Endothelial cell of umbilical vein (primary cell): Measurements from ENCODE around the gene FAM193A. TPM values are rescaled to one million over a fixed set of nuclear protein-coding genes. Genes with fewer than 3 reads are reported as not detected.

Source experiments
- BruUV-seq: library from RNA; stranded (reverse); fragments of 400-500 nt; replicated peaks from 2 replicates; lab custom pipeline; 2021; lab: Mats Ljungman, UMichigan
- CTCF ChIA-PET: fragments of 300-600, 350-600 bp; sonication (Branson Sonifier 250); formaldehyde crosslinking; loops from one replicate; lab custom pipeline; 2021; ENCODE audit warnings: antibody characterized with exemption, inconsistent platforms; lab: Charles Lee
- POLR2A ChIA-PET: fragments of 300-600, 350-600 bp; sonication (Branson Sonifier 250); formaldehyde crosslinking; loops from one replicate; lab custom pipeline; 2021; ENCODE audit warnings: antibody characterized with exemption, inconsistent platforms; lab: Charles Lee
- DNase-seq: peaks from one replicate; pipeline ENCODE4 v3.0.0-alpha.2; 2011; ENCODE audit warnings: low read depth, low spot score
- FAIRE-seq: peaks from 2 replicates; lab custom pipeline; 2011; peaks lifted over from hg19 to GRCh38; lab: Jason Lieb, UNC
- H2AFZ ChIP-seq: 2 replicates; pipeline ENCODE4 v1.6.0; 2012; ENCODE audit warnings: low read depth, low read length, control low read depth, inconsistent platforms
- H3K27ac ChIP-seq: 2 replicates; pipeline ENCODE4 v1.5.1; 2011; ENCODE audit warnings: low read depth, mild to moderate bottlenecking, control low read depth, low read length, moderate library complexity; ENCODE audit not compliant: insufficient read depth
- H3K27me3 ChIP-seq, 2 experiments: 2 replicates each; pipeline versions ENCODE4 v1.6.0 to v1.6.1; 2011; ENCODE audit warnings: low read length in 2 of 2, mixed read lengths in 1 of 2; ENCODE audit not compliant: control insufficient read depth in 2 of 2, insufficient read depth in 2 of 2
- H3K36me3 ChIP-seq, 2 experiments: 2 replicates in 1 of 2; 3 replicates in 1 of 2; pipeline ENCODE4 v1.5.1; 2011; ENCODE audit warnings: low read length in 2 of 2, mild to moderate bottlenecking in 1 of 2, moderate library complexity in 1 of 2; ENCODE audit not compliant: control insufficient read depth in 2 of 2, insufficient read depth in 2 of 2; ENCODE audit errors: extremely low read depth in 1 of 2
- H3K4me1 ChIP-seq: 3 replicates; pipeline ENCODE4 v1.5.1; 2011; ENCODE audit warnings: mild to moderate bottlenecking, low read length; ENCODE audit not compliant: control insufficient read depth, insufficient read depth; ENCODE audit errors: extremely low read depth
- H3K4me2 ChIP-seq: 2 replicates; pipeline ENCODE4 v1.6.1; 2011; ENCODE audit warnings: low read length, control low read depth, mixed read lengths; ENCODE audit not compliant: insufficient read depth
- H3K4me3 ChIP-seq, 3 experiments: fragments of 200-600 bp in 1 of 3; sonication (generic), shearing (Covaris generic) in 1 of 3; replicated peaks in 1 of 3; 2 replicates each; pipeline ENCODE4 v1.5.1; 2011 to 2016; ENCODE audit warnings: control low read depth in 3 of 3, low read length in 3 of 3, mild to moderate bottlenecking in 2 of 3, inconsistent platforms in 1 of 3, low read depth in 1 of 3, moderate library complexity in 1 of 3; ENCODE audit not compliant: insufficient read depth in 1 of 3
- H3K79me2 ChIP-seq: 2 replicates; pipeline ENCODE4 v1.6.0; 2012; ENCODE audit warnings: low read length, inconsistent platforms; ENCODE audit not compliant: control insufficient read depth, insufficient read depth
- H3K9ac ChIP-seq: replicated peaks from 2 replicates; pipeline ENCODE3; 2011; ENCODE audit warnings: low read length, control low read depth; ENCODE audit not compliant: insufficient read depth; ENCODE audit errors: extremely low read depth
- H3K9me1 ChIP-seq: replicated peaks from 3 replicates; pipeline ENCODE4 v1.6.0; 2011; ENCODE audit warnings: mild to moderate bottlenecking, low read length; ENCODE audit not compliant: control insufficient read depth, insufficient read depth; ENCODE audit errors: extremely low read depth
- H3K9me3 ChIP-seq: replicated peaks from 2 replicates; pipeline ENCODE4 v1.5.1; 2012; ENCODE audit warnings: low read length, inconsistent platforms; ENCODE audit not compliant: control insufficient read depth, insufficient read depth
- H4K20me1 ChIP-seq: replicated peaks from 2 replicates; pipeline ENCODE3; 2011; ENCODE audit warnings: mild to moderate bottlenecking, low read length; ENCODE audit not compliant: control insufficient read depth, insufficient read depth; ENCODE audit errors: extremely low read depth
- CTCF ChIP-seq, 2 donors: IDR thresholded peaks; 1 replicate in 1 of 2; 2 replicates in 1 of 2; pipeline ENCODE4 v1.5.1; 2011; ENCODE audit warnings: low read length in 2 of 2, mild to moderate bottlenecking in 2 of 2, moderate library complexity in 2 of 2, control low read depth in 1 of 2, inconsistent platforms in 1 of 2, low read depth in 1 of 2; ENCODE audit not compliant: insufficient read depth in 1 of 2; ENCODE audit errors: extremely low read depth in 1 of 2
- EZH2 ChIP-seq: IDR thresholded peaks from 2 replicates; pipeline ENCODE4 v1.6.1; 2012; ENCODE audit warnings: borderline replicate concordance, low read depth, mild to moderate bottlenecking, moderate library complexity, low read length, inconsistent platforms; ENCODE audit not compliant: severe bottlenecking
- FOS ChIP-seq: IDR thresholded peaks from 2 replicates; pipeline ENCODE4 v1.6.1; 2011; ENCODE audit warnings: mild to moderate bottlenecking, low read length, moderate library complexity, borderline replicate concordance; ENCODE audit not compliant: insufficient read depth
- JUN ChIP-seq: IDR thresholded peaks from 2 replicates; pipeline ENCODE4 v1.6.1; 2011; ENCODE audit warnings: borderline replicate concordance, low read depth; ENCODE audit not compliant: insufficient read length, insufficient read depth
- MYC ChIP-seq: IDR thresholded peaks from one replicate; pipeline ENCODE4 v1.6.1; 2011; ENCODE audit warnings: mild to moderate bottlenecking, low read depth, low read length
- POLR2A ChIP-seq: IDR thresholded peaks from 2 replicates; pipeline ENCODE4 v1.6.1; 2012; ENCODE audit warnings: low read depth, mild to moderate bottlenecking, control low read depth, low read length
- dilution Hi-C: fragments of 300-500 bp; cut with MboI; formaldehyde crosslinking; loops from one replicate; pipeline ENCODE4 v1.15.0; 2019; ENCODE audit warnings: low sequenced_read_pairs; ENCODE audit not compliant: extremely low pct_ligation_motif_present
- intact Hi-C: fragments of 100-400 bp; cut with micrococcal nuclease; formaldehyde crosslinking; loops from one replicate; pipeline ENCODE4 v1.10.0; 2022
- polyA plus RNA-seq, 4 experiments: library from polyadenylated mRNA; depleted of rRNA in 3 of 4; stranded (reverse) in 3 of 4; unstranded in 1 of 4; fragments of >200 nt; gene quantifications; 2 replicates each; pipeline versions ENCODE4 v1.2.1 to v1.2.3, GENCODE V29; 2011 to 2012; ENCODE audit warnings: missing spikeins in 1 of 4
- total RNA-seq: library from RNA; stranded (reverse); gene quantifications from 2 replicates; pipeline ENCODE4 v1.2.3, GENCODE V29; 2021

Gene FAM193A
- total and polyA plus RNA-seq, 2 donors (not counting 3 experiments of a cell fraction or from before 2014, with no cell fraction given) = 12.3 to 32.1 TPM

GRCh38 chr4:2744576-2745270 is 208.3 kb downstream of the FAM193A start:
- Histone ChIP-seq H3K4me1 (peaks cover 20% of the 10 kb centered on the region), H3K9me3 (no peaks in the 10 kb centered on the region), H2AFZ (no peak overlapping the region), H3K9me1 (no peaks in the 10 kb centered on the region), H3K4me3 (no peak overlapping the region), H3K27me3 (no peaks in the 10 kb centered on the region), H3K79me2 (peaks cover 5% of the 10 kb centered on the region), H4K20me1 (no peaks in the 10 kb centered on the region), H3K4me2 (no peak overlapping the region), H3K36me3 (peaks cover 7 to 46% of the 10 kb centered on the region in 2 experiments), H3K9ac (no peak overlapping the region), H3K27ac (no peak overlapping the region)
- dilution Hi-C loops (no loop called here), intact Hi-C loops (no loop called here)
- POLR2A ChIA-PET = no interaction called here
- no peak for DNase-seq
- no TSS peak for BruUV-seq
- CTCF ChIA-PET = no interaction called here
- FAIRE-seq = no peak
- TF ChIP-seq FOS (no peak), POLR2A (no peak)

GRCh38 chr4:2745516-2745915 is 209.1 kb downstream of the FAM193A start:
- Histone ChIP-seq H3K9me1 (no peaks in the 10 kb centered on the region), H3K27me3 (no peaks in the 10 kb centered on the region), H3K4me1 (peaks cover 20% of the 10 kb centered on the region), H3K9ac (peak overlapping the region; percentile 30), H3K79me2 (peaks cover 6% of the 10 kb centered on the region), H4K20me1 (no peaks in the 10 kb centered on the region), H3K4me2 (no peak overlapping the region), H2AFZ (no peak overlapping the region), H3K9me3 (no peaks in the 10 kb centered on the region), H3K36me3 (peaks cover 7 to 46% of the 10 kb centered on the region in 2 experiments), H3K4me3 (no peak overlapping the region), H3K27ac (peak overlapping the region; percentile 77)
- POLR2A ChIA-PET = no interaction called here
- DNase-seq = no peak
- FAIRE-seq = no peak
- dilution Hi-C loops = no loop called here
- BruUV-seq = no TSS peak
- CTCF ChIA-PET = interaction anchor here (1.1 kb wide), 1 partner anchor 10 kb away, joined by 4 read pairs; the partner anchor contains the start of gene TNIP2
- intact Hi-C loops = no loop called here
- TF ChIP-seq POLR2A (no peak), JUN (no peak), FOS (no peak), EZH2 (no peak), MYC (no peak), CTCF (IDR thresholded peaks at IDR 0.05; ENCODE audit: extremely low read depth in 1 of 2, insufficient read depth in 1 of 2, low read depth in 1 of 2, low read length in 2 of 2) (no peak)
